Tibial nerve (tissue), 4 donors: Measurements from ENCODE around the gene DPEP2.

Experiments
- CTCF ChIP-seq, 5 experiments: fragments of 200-600 bp in 3 of 5; fragments of 450-650 bp in 2 of 5; sonication (generic) in 3 of 5; IDR thresholded peaks; one replicate each; pipeline ENCODE4 v1.5.1; 2016 to 2019; ENCODE audit warnings: antibody characterized with exemption in 5 of 5, mild to moderate bottlenecking in 3 of 5, moderate library complexity in 2 of 5
- EP300 ChIP-seq, 2 donors: sonication (generic); formaldehyde crosslinking; IDR thresholded peaks; one replicate each; pipeline ENCODE4 v1.6.1; 2017; ENCODE audit warnings: antibody characterized with exemption in 2 of 2, mild to moderate bottlenecking in 1 of 2
- POLR2A ChIP-seq, 2 donors: fragments of 450-650 bp; IDR thresholded peaks; one replicate each; pipeline ENCODE4 v1.6.1; 2017; ENCODE audit warnings: antibody characterized with exemption in 2 of 2, mild to moderate bottlenecking in 2 of 2, moderate library complexity in 2 of 2

- TF ChIP-seq EP300 (IDR thresholded peaks at IDR 0.05) (no peak), CTCF (IDR thresholded peaks at IDR 0.05) (no peak), POLR2A (IDR thresholded peaks at IDR 0.05) (no peak)
Observed at GRCh38 chr16:67946966-67947558, 52.2 kb downstream of the DPEP2 start.
